Measurements from ENCODE around the gene CEP68. TPM values are rescaled to one million over a fixed set of nuclear protein-coding genes. Genes with fewer than 3 reads are reported as not detected.

Gene CEP68
- total and polyA plus RNA-seq, 5 donors, result 8.6 to 19.3 (median 13.9) TPM

DNA sequence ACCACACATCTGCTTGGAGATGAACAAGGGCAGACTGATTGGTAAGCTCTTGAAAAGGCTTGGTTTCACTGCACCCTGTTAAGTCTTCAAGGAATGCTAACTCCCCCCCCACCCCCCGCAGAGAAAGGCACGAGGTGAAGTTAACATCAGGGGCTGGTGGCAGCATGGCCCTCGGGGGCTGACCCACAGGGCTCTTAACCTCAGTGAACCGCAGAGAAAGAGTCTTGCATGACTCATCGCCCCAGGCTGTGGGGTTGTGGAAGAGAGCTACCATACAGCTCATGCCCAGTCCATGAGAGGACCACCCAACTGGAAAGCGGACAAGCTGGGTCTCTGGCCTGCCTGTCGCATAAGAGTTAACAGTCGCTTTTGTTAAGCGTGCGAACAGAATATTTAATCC is 10.6 kb upstream of the CEP68 start:
- no peak for ATAC-seq
- no peaks in the 10 kb centered on the region for H3K9me3 ChIP-seq (ENCODE audit: control insufficient read depth, low read length)
- no peaks in the 10 kb centered on the region for H3K4me1 ChIP-seq (ENCODE audit: control insufficient read depth, insufficient read depth, low read length)
- no peak overlapping the region for H3K4me3 ChIP-seq (ENCODE audit: low read length)
- DNase-seq, result no peak
- no peaks in the 10 kb centered on the region for H3K27me3 ChIP-seq (ENCODE audit: control insufficient read depth, insufficient read depth)
- WGBS, result 68% methylated on average over 10 of the region's 10 CpGs
- H3K27ac ChIP-seq (ENCODE audit: low read length), result no peak overlapping the region
- intact Hi-C loops (cut with DNase I), result no loop called here

DNA sequence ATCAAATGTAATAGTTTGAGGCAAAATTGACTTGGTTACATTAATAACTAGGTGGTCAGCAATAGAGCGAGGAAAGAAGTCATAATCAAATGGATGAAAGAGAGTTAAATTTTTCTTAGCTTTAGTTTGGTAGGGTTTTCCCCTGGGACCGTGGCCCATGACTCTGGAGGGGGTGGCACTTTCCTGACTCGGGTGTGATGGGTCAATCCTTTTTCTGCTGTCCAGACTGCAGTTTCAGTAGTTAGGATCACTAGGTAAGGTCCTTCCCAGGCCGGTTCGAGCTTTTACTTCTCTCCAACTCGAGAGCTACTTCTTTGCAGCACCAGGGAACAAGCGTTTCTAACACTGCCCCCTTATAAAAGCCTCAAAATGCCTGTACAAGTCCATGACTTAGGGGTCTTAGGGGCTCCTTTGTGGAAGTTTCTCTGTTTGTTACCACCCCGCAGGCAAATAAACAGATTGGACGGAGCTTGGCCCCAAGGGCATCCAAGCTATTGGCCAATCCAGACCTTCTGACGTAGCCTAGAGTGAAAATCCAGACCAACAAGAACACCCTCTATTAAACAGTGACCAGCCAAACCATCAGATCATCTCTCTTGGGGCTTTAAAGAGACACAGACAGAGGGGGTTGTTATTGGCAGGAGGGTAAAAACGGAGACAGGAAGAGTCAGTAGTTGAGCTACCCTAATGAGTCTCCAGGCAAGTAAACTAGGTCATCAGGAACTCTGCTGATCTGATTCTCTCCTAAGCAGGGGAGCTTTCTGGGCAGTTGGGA is 9.4 kb upstream of the CEP68 start:
- peak; percentile 77 to 79 for ATAC-seq
- H3K27ac ChIP-seq (ENCODE audit: low read length), result no peak overlapping the region
- 82% methylated on average over 11 of the region's 11 CpGs for WGBS

DNA sequence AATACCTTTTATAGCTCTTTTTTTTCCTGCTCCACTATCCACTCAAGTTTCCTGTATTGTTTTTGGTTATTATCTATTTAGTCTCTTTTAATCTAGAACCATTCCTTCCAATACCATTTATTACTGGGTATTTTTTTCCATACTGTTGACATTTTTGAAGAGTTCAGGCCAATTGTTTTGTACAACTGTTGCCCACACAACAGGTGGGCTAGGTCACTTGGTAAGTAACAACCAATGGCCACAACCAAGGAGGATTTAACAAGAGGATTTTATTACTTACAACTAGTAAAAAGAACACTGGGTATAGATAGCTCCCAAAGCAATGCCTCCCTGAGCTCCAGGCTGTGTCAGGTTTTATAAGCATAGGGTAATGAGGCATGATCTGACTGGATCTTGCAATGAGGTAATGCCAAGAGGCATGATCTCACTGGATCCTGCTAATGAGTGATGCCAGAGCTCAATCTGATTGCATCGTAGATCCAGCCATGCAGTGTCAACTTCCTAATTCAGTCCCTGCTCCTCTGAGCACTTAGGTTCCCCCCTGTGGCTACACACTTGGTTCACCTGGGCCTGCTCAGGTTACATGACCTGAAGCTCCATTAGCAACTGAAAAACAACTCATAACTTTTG is 7.1 kb upstream of the CEP68 start:
- Histone ChIP-seq H3K9me3 (ENCODE audit: control insufficient read depth, low read length) (no peaks in the 10 kb centered on the region), H3K4me1 (ENCODE audit: control insufficient read depth, insufficient read depth, low read length) (no peaks in the 10 kb centered on the region), H3K27me3 (ENCODE audit: control insufficient read depth, insufficient read depth) (no peaks in the 10 kb centered on the region), H3K27ac (ENCODE audit: low read length) (no peak overlapping the region), H3K4me3 (ENCODE audit: low read length) (no peak overlapping the region)
- no peak for ATAC-seq
- 83% methylated on average over 1 of the region's 1 CpG for WGBS
- intact Hi-C loops (cut with DNase I), result no loop called here
- no peak for DNase-seq

More for the DNA sequence above, 9.4 kb upstream of the CEP68 start:
- intact Hi-C loops (cut with DNase I), result no loop called here
- no peak overlapping the region for H3K4me3 ChIP-seq (ENCODE audit: low read length)
- DNase-seq, result no peak
- no peaks in the 10 kb centered on the region for H3K9me3 ChIP-seq (ENCODE audit: control insufficient read depth, low read length)
- H3K4me1 ChIP-seq (ENCODE audit: control insufficient read depth, insufficient read depth, low read length), result no peaks in the 10 kb centered on the region
- no peaks in the 10 kb centered on the region for H3K27me3 ChIP-seq (ENCODE audit: control insufficient read depth, insufficient read depth)

DNA sequence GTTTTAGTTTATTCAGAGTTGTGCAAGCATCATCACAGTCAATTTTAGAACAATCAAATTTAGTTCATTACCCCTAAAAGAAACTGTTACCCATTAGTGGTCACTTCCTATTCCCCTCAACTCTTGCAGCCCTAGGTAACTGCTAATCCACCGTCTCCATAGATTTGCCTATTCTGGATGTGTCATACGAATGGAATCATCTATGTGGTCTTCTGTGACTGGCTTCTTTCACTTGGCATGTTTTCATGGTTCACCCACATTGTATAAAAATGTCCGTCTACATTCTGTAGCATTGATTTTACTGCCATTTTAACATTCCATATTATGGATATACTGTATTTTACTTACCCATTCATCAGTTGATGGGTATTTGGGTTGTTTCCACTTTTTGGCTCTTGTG is 5.3 kb upstream of the CEP68 start:
- Histone ChIP-seq H3K4me1 (ENCODE audit: control insufficient read depth, insufficient read depth, low read length) (no peaks in the 10 kb centered on the region), H3K27me3 (ENCODE audit: control insufficient read depth, insufficient read depth) (no peaks in the 10 kb centered on the region), H3K4me3 (ENCODE audit: low read length) (no peak overlapping the region), H3K27ac (ENCODE audit: low read length) (no peak overlapping the region), H3K9me3 (ENCODE audit: control insufficient read depth, low read length) (no peaks in the 10 kb centered on the region)
- ATAC-seq, result no peak
- DNase-seq, result no peak
- intact Hi-C loops (cut with DNase I), result no loop called here
- 96% methylated on average over 3 of the region's 3 CpGs for WGBS

DNA sequence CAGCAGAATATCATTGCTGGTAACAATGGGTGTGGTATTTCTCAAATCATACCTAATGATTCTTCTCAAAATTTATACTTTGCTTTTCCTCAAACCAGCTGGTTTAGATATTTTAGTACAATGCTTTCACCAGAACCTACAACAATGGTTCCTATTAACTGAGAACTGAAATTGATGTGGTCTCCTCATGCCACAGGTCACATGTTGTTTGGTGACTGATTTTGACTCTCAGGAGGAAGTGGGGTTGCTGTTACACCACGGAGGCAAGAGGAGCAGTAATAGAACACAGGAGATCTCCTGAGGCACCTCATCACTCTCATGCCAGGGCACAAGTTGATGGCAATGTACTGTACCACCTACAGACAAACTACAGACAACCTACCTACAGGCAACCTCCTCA is 3.0 kb upstream of the CEP68 start:
- 40% methylated on average over 1 of the region's 1 CpG for WGBS
- Histone ChIP-seq H3K4me3 (ENCODE audit: low read length) (no peak overlapping the region), H3K27me3 (ENCODE audit: control insufficient read depth, insufficient read depth) (no peaks in the 10 kb centered on the region), H3K9me3 (ENCODE audit: control insufficient read depth, low read length) (no peaks in the 10 kb centered on the region), H3K4me1 (ENCODE audit: control insufficient read depth, insufficient read depth, low read length) (no peaks in the 10 kb centered on the region), H3K27ac (ENCODE audit: low read length) (no peak overlapping the region)
- intact Hi-C loops (cut with DNase I), result no loop called here
- DNase-seq (no peak), ATAC-seq (no peak)

DNA sequence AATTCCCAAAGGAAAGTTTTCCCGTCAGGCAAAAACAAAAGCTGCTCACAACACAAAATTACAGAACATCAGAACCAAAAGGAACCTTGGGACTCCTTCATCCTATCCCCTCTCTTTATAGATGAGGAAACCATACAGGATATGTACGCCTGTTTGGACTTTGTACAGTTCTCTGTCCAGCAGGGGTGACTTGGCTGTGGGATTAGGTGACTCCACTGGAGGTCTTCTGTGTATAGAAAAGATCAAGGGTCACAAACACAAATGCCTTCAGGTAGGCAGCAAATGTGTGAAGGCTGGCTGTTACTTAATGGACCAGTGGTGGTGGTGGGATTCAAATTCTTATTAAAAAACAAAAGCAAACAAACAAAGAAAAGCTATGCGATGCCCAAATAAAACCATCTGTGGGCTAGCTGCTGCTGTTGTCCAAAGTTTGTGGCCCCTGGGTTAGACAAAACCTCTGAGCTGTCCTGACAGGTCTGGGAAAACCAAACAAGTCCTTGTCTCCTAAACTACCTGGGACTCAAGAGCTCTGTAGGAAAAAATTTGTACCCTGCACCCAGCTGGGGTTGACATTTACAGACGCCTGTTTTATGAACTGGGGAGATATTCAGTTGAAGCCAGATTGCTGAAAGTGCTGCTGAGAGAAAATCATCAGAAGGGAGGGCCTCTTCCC is 1.3 kb upstream of the CEP68 start:
- Histone ChIP-seq H3K27ac (ENCODE audit: low read length) (no peak overlapping the region), H3K4me3 (ENCODE audit: low read length) (peak overlapping the region; percentile 73), H3K4me1 (ENCODE audit: control insufficient read depth, insufficient read depth, low read length) (peaks cover 3% of the 10 kb centered on the region), H3K9me3 (ENCODE audit: control insufficient read depth, low read length) (no peaks in the 10 kb centered on the region), H3K27me3 (ENCODE audit: control insufficient read depth, insufficient read depth) (no peaks in the 10 kb centered on the region)
- no peak for DNase-seq
- no peak for ATAC-seq
- WGBS, result 82% methylated on average over 4 of the region's 4 CpGs
- intact Hi-C loops (cut with DNase I), result no loop called here

DNA sequence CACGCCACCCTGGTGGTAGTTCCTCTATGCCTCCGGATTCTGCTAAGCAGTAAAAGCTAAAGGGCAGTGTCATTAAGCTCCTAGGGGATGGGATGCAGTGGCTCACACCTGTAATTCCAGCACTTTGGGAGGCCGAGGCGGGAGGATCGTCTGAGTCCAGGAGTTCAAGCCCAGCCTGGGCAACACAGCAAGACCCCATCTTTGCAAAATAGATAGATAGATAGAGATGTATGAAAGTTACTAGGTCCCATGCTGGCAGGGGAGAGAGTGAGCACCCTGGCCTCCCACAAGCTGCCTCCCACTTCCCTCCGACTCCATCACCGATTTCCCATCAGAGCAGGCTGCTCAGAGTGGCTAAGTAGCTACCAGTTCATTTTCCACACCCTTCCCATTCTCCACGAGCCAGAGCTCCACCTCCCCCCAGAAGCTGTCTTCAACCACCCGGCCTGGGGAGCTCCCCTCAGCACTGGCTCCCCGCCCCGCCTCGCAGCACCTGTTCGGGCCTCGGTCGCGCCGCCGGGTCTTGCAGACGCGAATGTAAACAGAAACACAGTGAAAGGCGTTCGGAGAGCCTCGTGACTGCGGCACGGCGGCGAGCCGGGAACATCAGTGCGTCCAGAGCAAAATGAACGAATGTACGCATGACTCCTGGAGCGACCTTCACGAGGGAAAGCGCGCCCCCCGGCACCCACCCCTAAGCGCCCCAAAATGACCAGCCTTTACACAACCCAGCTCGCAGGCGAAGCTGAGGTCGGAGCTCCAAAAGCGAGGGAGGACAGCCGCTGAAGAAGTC is 598 bp upstream of the CEP68 start:
- Histone ChIP-seq H3K9me3 (ENCODE audit: control insufficient read depth, low read length) (no peaks in the 10 kb centered on the region), H3K4me1 (ENCODE audit: control insufficient read depth, insufficient read depth, low read length) (peaks cover 3% of the 10 kb centered on the region)
- intact Hi-C loops (cut with DNase I), result no loop called here

DNA sequence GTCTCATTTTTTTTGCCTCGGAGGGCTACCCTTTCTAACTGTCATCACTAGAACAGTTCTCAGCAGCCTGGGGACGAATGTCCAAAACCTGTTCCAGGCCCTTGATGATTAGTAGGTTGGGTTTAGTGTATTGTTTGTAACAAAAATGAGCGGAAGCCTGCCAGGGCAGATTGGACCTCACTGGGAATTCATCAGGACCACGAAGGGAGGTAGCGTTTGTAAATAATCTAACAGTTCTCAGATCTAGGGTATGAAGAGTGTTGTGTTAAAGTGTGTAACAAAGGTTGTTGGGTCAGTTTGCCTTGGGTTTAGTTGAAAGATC is 799 bp downstream of the CEP68 start:
- peak overlapping the region; percentile 78 for H3K27ac ChIP-seq (ENCODE audit: low read length)
- peaks cover 8% of the 10 kb centered on the region for H3K4me1 ChIP-seq (ENCODE audit: control insufficient read depth, insufficient read depth, low read length)
- H3K27me3 ChIP-seq (ENCODE audit: control insufficient read depth, insufficient read depth), result no peaks in the 10 kb centered on the region
- DNase-seq (no peak), ATAC-seq (no peak)
- H3K9me3 ChIP-seq (ENCODE audit: control insufficient read depth, low read length), result no peaks in the 10 kb centered on the region
- intact Hi-C loops (cut with DNase I), result no loop called here
- peak overlapping the region; percentile 68 for H3K4me3 ChIP-seq (ENCODE audit: low read length)
- WGBS, result 2% methylated on average over 5 of the region's 5 CpGs

More for the DNA sequence above, 598 bp upstream of the CEP68 start:
- ATAC-seq (peak; percentile 5 to 29), DNase-seq (peak in 1 of 3 donors; percentile 77)
- Histone ChIP-seq H3K4me3 (ENCODE audit: low read length) (peak overlapping the region; percentile 73), H3K27me3 (ENCODE audit: control insufficient read depth, insufficient read depth) (no peaks in the 10 kb centered on the region), H3K27ac (ENCODE audit: low read length) (peak overlapping the region; percentile 49)
- 9% methylated on average over 42 of the region's 42 CpGs for WGBS

DNA sequence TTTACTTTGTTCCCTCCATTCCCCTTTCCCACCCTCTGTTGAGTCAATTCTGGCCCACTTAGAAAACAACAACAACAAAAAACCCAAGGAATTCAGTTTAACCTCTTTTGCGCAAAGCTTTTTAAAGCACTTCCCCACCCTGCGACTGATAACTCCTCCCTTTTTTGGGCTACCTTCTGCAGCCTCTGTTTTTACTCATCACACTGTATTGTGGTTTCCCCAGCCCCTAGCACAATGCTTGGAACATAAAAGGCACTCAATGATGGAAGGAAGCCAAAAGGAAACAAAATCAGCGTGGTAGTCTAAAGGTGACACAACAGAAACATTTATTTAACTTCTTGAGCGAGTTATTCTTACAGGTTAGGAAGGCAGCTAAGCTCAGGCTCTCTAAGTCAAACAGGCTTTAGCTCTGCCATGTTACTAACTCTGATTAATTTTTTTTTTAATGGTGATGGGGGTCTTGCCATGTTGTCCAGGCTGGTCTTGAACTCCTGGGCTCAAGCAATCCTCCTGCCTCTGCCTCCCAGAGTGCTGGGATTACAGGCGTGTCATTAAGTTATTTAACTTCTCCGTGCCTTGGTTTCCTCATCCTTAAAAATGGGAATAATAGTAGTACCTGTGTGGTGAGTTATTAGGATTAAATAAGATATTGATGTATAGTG is 1.3 kb downstream of the CEP68 start:
- Histone ChIP-seq H3K9me3 (ENCODE audit: control insufficient read depth, low read length) (no peaks in the 10 kb centered on the region), H3K27me3 (ENCODE audit: control insufficient read depth, insufficient read depth) (no peaks in the 10 kb centered on the region), H3K27ac (ENCODE audit: low read length) (no peak overlapping the region), H3K4me1 (ENCODE audit: control insufficient read depth, insufficient read depth, low read length) (peaks cover 8% of the 10 kb centered on the region), H3K4me3 (ENCODE audit: low read length) (peak overlapping the region; percentile 68)
- intact Hi-C loops (cut with DNase I), result no loop called here
- 60% methylated on average over 6 of the region's 6 CpGs for WGBS
- ATAC-seq (peak in 1 of 2 donors; percentile 8), DNase-seq (no peak)

DNA sequence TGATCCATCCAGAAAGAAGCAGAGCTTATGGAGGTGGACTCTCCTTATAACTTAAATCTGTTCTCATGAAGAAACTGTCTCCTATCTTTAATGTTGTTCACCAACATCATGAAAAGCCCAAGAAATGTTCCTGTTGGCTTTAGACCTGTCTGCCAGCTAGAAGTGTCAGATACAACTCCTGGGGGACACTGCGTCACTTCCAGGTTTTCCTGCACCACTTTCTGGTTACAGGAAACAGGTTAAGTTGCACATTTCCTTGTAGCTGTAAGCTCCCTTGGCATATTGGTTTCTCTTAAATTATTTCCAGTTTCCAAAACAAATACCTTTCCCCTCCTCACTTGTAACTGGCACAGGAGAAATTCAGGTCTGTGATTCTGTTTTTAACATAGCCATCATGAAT is 2.9 kb downstream of the CEP68 start:
- ATAC-seq, result no peak
- no peak overlapping the region for H3K27ac ChIP-seq (ENCODE audit: low read length)
- no peak overlapping the region for H3K4me3 ChIP-seq (ENCODE audit: low read length)
- 58% methylated on average over 1 of the region's 1 CpG for WGBS
- DNase-seq, result peak in 1 of 3 donors; percentile 43
- H3K9me3 ChIP-seq (ENCODE audit: control insufficient read depth, low read length), result no peaks in the 10 kb centered on the region
- no peaks in the 10 kb centered on the region for H3K27me3 ChIP-seq (ENCODE audit: control insufficient read depth, insufficient read depth)
- intact Hi-C loops (cut with DNase I), result no loop called here
- peaks cover 16% of the 10 kb centered on the region for H3K4me1 ChIP-seq (ENCODE audit: control insufficient read depth, insufficient read depth, low read length)
